Fibroblast of the aortic adventitia (primary cell): Measurements from ENCODE around the gene ARL10. TPM values are rescaled to one million over a fixed set of nuclear protein-coding genes. Genes with fewer than 3 reads are reported as not detected.
A peak's percentile ranks its signal among the peaks of the same experiment; 100 is the strongest.

Source experiments
- DNase-seq: peaks from one replicate; pipeline ENCODE4 v3.0.0-alpha.2; 2010; ENCODE audit warnings: low read depth
- H3K4me3 ChIP-seq: 2 replicates; pipeline ENCODE4 v1.5.1; 2011; ENCODE audit warnings: low read depth, mild to moderate bottlenecking, control low read depth, low read length, moderate library complexity
- CTCF ChIP-seq: IDR thresholded peaks from 2 replicates; pipeline ENCODE4 v1.5.1; 2011; ENCODE audit warnings: mild to moderate bottlenecking, low read length, control low read depth, inconsistent platforms; ENCODE audit not compliant: insufficient read depth
- small RNA-seq: library from RNA; depleted of rRNA; stranded (forward); fragments of <200 nt; gene quantifications from one replicate; pipeline ENCODE3, GENCODE V24; 2012
- total RNA-seq: library from RNA; depleted of rRNA; stranded (reverse); fragments of >200 nt; gene quantifications from 2 replicates; pipeline ENCODE4 v1.2.3, GENCODE V29; 2012; ENCODE audit warnings: low replicate concordance

The ARL10 gene
- total RNA-seq, 1 donor, result 9.3 TPM

GRCh38 chr5:176425138-176425537, 59.9 kb downstream of the ARL10 start:
- DNase-seq, result peak; percentile 96

GRCh38 chr5:176425791-176426190, 60.5 kb downstream of the ARL10 start:
- no peak for TF ChIP-seq CTCF
- DNase-seq, result no peak

More at GRCh38 chr5:176425138-176425537, 59.9 kb downstream of the ARL10 start:
- H3K4me3 ChIP-seq, result no peak overlapping the region
- TF ChIP-seq CTCF, result no peak

GRCh38 chr5:176426876-176427275, 61.6 kb downstream of the ARL10 start:
- no peak for TF ChIP-seq CTCF
- no peak overlapping the region for H3K4me3 ChIP-seq
- DNase-seq, result no peak

More at GRCh38 chr5:176425791-176426190, 60.5 kb downstream of the ARL10 start:
- no peak overlapping the region for H3K4me3 ChIP-seq

DNA sequence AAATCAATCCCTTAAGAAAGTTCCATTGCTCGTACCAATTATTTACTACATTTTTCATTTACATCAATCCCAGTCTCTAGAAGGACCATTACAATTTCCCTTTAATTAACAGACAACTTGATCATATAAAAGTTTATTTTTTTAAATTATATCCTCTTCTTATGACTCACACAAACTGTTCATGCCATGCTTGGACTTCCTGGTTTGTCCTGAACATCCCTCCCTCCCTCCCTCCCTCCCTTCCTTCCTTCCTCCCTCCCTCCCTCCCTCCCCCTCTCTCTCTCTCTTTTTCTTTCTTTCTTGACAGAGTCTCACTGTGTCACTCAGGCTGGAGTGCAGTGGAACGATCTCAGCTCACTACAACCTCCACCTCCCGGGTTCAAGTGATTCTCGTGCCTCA, 62.7 kb downstream of the ARL10 start:
- peak; percentile 28 for DNase-seq
- H3K4me3 ChIP-seq, result no peak overlapping the region
- no peak for TF ChIP-seq CTCF

- DNase-seq, result no peak
- no peak overlapping the region for H3K4me3 ChIP-seq
- TF ChIP-seq CTCF, result no peak
These were observed 64.7 kb downstream of the ARL10 start for GRCh38 chr5:176429972-176430371.

Small RNA genes lying within 50 kb of the gene (small RNA-seq; reads per million reads assigned to genes)
- 3.4 reads per million, percentile 83 among the genes with 10 or more reads in this experiment for gene MIR1271

Other genes with a start within 250 kb of the ARL10 start
- 1.8 and 6.1 TPM in 2 replicates for gene SIMC1, start 127.1 kb upstream of the ARL10 start, total RNA-seq
- gene KIAA1191, start 3.7 kb upstream of the ARL10 start, total RNA-seq, result 33.7 and 81.8 TPM in 2 replicates
- 17.0 and 44.2 TPM in 2 replicates for gene NOP16, start 23.1 kb downstream of the ARL10 start, total RNA-seq
- gene HIGD2A, start 23.3 kb downstream of the ARL10 start, total RNA-seq, result 23.2 and 51.9 TPM in 2 replicates
- 49.3 and 76.5 TPM in 2 replicates for gene CLTB, start 51.1 kb downstream of the ARL10 start, total RNA-seq
- gene FAF2, start 82.9 kb downstream of the ARL10 start, total RNA-seq, result 42.3 and 45.3 TPM in 2 replicates
- gene RNF44, start 171.9 kb downstream of the ARL10 start, total RNA-seq, result 3.1 and 4.8 TPM in 2 replicates
- gene CDHR2, start 183.9 kb downstream of the ARL10 start, total RNA-seq, result not detected in 2 replicates
- 1.7 and 7.1 TPM in 2 replicates for gene GPRIN1, start 244.7 kb downstream of the ARL10 start, total RNA-seq